COLO829 (cell line): ENCODE data around the gene BRF1.

Source experiments
- DNase-seq: peaks from one replicate; pipeline ENCODE4 v3.0.0; 2012; ENCODE audit warnings: low spot score

The BRF1 gene

DNA sequence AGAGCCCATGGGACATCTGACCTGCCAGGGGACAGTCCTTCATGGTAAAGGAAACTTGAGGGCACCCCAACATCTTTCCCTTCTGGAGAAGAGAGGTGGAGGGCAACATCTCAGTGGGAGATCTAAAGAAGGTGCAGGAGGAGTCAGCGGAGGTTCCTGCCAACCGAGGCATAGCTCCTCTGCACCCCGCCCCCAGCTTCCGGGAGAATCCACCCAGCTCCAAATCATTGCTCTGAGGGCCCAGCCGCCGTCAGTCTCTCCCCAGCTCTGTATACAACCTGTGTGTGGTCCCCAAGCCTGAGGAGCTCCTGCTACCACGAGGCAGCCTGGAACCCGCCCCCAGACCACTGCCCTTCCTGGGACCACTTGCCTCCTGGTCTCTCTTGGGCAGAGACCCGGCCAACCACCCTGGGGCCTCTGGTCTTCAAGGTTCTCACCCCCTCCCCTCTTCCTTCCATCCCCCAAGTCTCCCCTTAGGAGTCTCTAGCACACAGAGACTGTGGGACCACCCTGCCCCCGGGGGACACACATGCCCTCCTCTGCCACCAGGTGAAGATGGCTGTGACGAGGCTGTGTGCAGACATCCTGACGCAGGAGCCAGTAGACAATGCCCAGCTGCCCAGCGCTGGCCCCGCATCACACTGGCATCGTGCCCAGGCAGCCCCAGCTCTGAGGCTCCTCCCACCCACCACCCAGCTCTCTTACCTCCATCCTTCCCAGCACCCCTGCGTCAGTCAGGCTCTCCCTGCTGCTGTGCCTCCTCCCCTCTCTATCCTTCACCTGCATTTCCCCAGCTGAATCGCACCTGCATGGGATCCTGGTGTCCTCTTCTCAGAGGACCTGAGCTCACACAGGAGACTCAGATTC, 106.7 kb downstream of the BRF1 start:
- DNase-seq = no peak

DNA sequence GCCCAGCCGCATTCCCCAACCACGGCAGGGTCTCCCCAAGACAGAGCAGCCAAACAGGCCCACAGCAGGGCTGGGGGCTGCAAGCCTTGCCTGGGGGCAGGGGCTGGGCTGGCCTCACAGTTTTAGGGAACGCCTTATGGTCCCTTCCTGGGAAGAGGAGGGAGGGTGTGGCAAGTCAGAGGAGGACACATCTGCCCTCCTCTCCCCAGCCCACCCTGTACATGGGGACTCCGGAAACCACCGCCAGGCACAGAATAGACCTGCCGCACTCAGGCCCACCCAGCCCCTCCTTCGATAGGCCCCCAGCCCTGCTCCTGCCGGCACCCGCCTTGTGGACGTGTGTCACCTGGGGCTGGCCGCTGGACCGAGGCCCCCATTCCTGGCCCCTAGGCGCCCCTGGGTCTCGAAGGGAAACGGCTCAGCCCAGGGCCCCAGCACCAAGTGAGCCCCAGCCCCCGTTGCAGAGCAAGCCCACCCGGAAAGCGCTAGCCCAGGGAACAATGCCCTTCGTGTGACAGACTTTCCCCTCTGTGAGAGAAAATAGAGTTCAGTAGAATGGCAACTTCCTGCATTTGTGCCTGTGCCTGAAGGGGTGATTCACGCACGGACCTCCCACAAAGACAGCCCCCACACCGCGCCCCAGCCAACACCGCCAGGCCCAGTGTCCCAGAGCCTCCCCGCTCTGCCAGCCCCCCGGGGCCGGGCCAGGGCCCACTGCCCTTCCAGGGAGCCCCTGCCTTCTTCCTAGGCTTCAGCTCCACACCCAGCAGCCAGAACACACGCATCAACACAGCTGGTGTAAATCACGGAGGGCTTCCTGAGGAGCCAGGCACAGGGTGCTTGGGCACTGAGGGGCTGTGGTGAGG, 107.7 kb downstream of the BRF1 start:
- no peak for DNase-seq

DNA sequence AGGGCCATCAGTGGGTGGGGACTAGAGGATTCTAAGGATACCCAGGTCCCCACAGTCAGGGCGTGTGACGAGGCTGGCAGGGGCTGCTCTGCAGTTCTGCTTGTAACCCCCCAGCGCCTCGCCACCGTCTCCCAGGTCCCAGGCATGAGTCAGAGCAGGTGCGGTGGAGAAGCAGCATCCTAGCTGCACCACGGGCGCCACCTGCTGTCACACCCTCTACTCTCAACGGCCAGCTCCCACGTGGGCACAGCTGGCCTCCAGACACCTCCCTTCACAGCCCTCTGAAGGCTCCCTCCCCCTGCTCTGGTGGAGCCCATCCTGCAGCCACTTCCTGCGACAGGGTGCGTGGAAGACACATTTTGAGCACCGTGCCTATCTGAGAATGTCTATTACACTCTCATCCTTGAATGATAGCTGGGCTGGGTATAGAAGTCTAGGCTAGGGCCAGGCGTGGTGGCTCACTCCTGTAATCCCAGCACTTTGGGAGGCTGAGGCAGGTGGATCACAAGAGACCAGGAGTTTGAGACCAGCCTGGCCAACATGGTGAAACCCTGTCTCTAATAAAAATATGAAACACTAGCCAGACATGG, 112.8 kb downstream of the BRF1 start:
- no peak for DNase-seq

DNA sequence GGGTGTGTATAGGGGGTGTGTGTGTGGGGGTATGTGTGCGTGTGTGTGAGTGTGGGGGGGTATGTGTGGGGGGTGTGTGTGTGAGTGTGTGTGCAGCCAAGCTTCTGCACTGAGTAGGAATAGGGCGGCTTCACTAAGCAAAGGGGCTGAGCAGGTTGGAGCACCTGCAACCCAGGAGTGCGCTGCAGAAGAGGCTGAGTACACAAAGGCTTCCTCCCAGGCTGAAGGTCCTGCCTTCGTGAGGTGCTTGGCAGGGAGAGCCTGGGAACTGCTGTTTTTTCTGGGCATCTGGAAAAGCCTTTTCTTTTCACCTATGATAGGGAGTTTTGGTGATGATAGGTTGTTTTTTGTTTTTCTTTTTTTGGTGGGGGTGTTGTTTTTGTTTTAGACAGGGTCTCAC, 113.7 kb downstream of the BRF1 start:
- DNase-seq = no peak

DNA sequence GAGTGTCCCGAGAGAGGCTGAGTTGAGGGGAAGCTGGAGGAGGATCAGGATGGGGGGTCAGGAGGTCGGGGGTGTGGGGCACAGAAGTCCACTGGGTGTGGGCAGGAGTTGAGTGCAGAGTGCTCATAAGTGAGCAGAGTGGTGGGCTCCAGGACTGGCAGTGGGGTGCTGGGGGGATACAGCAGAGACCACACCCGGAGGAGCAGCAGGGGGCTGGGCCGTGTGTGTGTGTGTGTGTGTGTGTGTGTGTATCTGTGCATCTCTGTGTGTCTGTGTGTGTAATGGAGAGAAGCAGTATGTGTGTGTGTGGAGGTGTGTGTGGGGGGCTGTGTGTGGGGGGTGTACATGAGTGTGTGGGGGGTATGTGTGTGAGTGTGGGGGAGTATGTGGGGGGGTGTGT, 114.8 kb downstream of the BRF1 start:
- no peak for DNase-seq

DNA sequence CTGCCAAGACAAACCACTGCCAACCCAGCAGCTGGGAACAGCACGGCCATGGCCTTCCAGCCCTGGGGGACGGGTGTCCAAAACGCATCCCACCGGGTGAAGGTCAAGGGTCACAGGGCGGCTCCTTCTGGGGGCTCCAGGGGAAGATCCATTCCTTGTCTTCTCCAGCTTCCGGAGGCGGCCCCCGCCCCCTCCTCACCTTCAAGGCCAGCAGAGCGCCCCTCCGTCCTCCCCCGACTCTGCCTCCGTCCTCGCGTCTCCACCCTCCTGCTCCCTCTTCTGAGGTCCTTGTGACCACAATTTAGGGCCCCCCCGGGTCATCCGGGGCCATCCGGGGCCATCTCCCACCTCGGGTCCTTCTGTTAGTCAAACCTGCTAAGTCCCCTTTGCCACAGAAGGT, 115.8 kb downstream of the BRF1 start:
- DNase-seq = no peak

DNA sequence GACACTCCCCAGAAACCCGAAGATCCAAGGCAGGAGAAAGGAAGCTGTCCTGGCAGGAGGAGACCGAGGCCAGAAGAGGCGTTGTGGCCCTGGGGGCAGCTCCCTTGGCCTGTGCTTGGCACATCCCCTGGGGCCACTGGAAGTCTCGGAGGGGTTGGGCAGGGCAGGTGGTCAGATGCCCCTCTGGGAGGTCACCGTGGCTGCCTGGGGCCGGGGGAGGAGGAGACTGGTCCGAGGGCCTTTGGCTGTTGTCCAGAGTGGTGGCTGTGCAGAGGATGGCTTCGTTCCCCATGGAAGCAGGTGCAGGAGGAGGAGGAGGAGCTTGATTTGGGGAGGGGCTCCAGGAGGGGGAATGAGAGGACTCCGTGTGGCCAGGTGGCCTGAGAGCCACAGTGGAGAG, 116.3 kb downstream of the BRF1 start:
- DNase-seq = no peak

DNA sequence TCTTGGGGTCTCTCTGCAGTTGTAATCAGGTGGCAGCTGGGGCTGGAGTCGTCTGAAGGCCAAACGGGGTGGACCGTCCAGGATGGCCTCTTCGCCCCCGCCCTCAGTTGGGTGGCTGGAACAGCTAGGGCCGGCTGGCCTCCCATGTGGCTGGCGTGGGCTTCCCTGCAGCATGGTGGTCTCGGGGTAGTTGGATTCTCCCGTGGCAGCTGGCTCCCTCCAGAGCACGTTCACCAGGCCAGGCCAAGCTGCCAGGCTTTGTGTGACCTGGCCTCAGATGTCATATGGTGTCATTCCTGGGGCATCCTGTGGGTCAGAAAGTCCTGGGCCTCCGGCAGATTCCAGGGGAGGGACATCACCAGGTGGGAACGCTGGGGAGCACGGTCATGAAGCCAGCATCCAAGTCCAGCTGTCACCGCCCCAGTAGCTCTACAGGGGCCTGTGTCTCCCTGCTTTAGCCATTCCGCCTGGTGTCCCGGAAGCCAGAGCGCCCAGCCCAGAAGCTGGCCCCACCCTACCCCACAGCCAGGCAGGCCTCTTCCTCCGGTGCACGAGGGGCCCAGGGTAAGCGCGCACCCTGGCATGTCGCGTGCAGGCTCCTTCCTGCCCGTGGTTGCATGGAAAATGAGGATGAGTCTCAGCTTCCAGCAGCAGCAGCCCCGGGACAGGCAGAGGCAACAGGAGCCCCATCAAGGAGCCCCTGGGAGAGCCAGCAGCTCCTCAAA, 118.3 kb downstream of the BRF1 start:
- DNase-seq = no peak

DNA sequence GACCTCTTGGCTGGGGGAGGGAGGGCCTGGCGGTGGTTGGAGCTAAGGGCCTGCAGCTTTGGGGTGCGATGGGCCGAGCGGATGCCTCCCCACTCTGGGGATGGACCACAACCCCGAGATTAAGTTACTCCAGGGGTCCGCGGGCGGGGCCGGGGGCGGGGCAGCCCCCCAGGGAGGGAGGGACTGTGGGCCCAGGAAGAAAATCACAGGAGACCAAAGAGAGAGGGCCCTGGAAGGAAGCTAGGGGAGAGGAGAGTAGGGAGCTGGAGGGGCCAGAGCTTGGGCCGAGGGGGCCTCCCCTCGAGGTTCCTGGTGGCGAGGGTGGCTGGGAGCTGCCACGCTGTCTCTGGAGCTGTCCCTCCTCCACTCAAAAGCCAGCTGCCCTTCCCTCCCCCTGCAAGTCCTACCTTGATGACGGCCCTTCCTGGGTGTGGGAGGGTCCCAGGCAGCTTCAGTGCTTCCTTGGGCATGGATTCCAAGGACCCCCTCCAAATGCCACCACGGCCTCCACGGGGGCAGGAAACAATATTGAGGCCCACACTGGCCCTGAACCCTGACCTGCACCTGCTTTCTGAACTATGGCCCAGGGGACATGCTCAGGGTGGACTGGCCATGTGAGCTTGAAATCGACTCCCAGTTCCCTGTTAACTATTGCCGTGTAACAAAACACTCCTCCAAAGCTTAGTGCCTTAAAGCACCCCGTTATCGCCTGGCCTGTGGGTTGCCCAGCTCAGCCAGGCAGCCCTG, 119.1 kb downstream of the BRF1 start:
- no peak for DNase-seq

DNA sequence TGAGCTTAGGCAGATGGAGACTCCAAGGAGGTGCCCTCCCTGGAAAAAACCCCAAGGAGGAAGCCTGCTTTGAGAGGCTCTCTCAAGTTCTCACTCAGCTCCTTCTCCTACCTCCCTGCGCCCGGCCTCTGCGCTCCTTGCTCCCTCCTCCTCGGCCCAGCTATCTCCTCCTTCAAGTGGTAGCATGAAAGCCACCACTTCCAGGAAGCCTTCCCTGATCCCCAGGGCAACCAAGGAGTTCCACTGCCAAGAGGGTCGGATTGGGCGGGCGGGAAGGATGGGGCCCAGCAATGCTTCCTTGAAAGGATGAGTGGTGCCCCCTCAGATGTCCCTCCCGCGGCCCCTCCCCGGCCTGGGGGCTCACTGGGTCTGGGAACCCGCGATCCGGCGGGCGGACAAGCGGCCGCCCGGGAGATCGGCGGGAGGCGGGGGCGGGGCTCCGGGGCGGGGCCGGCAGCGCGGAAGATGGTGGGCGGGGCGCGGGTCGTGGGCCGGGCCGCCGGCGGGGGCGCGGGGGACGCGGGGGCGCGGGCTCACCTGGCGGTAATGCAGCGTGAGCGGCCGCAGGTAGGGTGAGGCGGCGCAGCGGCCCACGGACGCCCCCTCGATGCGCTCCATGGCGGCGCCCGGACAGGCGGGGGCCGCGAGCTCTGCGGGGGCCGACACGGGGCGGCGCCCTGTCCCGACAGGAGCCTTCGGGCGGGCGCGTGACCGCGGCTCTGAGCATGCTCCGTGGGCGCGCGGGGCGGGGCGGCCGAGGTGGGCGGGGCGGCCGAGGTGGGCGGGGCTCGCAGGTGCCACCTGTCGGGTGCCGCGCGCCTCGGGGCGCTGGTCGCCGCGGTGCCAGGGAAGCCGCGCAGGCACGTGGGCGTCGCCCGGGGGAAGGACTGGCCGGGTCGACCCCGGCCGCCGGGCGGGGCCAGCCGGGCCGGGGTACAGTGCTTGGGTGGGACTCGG, 119.9 kb downstream of the BRF1 start, which contains the start of gene NUDT14:
TSS of gene NUDT14 (minus strand) at position 721 of the 957 bp plus-strand sequence. CDS start at position 618, 103 bp downstream.
- DNase-seq = peak; percentile 90

DNA sequence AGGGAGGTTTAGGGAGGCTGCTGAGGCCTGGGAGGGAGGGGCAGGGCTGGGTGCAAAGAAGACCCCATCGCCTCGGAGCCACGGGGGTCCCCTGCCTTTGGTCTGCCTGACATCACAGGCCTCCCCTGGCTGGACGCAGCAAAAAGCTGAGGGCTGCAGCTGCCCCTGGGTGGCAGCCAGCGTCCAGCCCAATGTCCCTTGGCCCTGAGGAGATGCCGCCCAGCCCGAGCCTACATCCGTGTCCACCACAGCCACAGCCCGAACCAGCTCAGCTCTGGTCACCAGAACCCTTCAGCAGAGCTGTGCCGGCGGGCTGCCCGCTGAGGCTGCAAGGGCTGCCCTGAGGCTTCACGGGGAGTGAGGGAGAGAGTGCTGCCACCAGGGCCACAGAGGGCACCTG, 121.6 kb downstream of the BRF1 start:
- no peak for DNase-seq

DNA sequence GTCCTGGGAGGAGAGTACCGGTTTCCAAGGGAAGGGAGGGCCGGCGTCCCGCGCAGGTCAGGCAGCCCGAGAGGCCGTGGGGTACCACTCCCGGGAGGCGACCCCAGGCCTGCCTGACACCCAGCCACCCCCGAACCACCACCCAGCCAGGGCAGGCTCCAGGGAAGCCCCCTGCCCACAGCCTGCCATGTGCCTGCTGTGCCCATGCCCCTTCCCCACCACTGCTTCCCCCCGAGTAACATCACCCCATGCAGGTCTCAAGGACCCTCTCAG, 122.0 kb downstream of the BRF1 start:
- DNase-seq = no peak

DNA sequence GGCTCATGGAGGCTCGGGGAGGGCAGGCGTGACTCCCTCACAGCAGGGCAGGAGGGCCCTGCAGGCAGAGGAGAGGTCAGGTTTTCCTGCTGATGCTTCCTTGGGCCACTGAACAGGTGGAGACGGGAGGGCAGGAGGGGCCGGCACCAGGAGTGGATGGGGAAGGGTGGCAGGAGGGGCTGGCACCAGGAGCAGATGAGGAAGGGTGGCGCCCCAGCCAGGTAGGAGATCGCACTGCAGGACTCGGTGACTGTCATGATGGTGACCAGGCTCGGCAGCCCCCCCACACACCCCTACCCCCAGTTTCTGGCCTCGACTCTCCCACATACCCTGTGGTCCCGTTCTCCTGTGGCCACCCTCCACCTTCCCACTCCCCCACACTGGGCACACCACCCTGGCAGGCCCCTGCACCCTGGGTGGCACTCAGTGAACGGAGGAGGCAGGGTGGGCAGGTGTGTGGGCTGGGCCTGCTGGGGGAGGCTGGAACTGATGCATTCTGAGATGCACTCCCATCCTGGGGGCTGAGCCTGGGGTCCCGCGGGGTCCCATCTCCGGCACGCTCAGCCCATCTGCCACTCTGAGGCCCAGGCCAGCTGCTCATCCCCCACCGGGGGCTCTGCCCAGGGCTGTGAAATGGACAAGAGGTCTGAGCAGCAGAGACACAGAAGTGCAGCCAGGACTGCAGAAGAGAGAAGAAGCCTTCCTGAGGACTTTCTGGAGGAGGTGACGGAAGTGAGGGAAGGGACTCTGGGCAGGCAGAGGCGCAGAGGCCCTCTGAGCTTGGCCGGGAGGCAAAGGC, 122.5 kb downstream of the BRF1 start:
- DNase-seq = no peak

DNA sequence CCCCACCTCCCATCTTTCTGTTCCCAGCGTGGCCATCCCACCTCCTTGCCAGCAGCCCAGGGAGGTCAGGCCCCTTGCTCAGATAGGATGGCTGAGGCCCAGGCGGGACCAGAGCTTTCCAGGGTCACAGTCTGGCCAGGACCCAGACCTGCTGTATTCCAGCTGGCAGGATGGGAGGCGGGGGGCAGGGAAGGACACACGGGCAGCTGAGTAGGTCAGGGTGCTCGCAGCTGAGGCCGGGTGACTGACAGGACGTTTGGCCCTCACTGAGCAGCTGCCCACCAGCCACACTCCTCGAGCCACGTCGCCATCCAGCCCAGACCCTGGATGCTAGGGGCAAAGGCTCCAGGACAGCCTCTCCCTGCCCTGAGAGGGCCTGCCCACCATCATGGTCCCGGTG, 123.7 kb downstream of the BRF1 start:
- DNase-seq = no peak

DNA sequence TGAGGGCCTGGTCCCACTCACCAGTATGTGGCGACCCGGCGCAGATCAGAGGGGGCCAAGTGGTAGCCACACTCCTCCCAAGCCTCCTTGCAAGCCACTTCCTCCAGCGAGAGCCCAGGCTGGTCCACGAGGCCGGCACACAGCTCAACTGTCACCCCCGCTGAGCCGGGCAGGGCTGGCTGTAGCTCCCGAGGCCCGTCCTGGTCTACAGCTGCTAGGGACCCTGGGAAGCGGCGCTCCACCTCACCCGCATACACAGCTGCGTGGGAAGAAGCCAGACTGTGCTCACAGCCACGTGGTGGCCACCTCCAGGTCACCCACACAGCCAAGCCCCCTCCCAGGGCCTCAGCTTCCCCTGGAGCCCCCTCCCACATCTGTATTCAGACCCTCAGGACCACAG, 124.3 kb downstream of the BRF1 start:
- DNase-seq = no peak

DNA sequence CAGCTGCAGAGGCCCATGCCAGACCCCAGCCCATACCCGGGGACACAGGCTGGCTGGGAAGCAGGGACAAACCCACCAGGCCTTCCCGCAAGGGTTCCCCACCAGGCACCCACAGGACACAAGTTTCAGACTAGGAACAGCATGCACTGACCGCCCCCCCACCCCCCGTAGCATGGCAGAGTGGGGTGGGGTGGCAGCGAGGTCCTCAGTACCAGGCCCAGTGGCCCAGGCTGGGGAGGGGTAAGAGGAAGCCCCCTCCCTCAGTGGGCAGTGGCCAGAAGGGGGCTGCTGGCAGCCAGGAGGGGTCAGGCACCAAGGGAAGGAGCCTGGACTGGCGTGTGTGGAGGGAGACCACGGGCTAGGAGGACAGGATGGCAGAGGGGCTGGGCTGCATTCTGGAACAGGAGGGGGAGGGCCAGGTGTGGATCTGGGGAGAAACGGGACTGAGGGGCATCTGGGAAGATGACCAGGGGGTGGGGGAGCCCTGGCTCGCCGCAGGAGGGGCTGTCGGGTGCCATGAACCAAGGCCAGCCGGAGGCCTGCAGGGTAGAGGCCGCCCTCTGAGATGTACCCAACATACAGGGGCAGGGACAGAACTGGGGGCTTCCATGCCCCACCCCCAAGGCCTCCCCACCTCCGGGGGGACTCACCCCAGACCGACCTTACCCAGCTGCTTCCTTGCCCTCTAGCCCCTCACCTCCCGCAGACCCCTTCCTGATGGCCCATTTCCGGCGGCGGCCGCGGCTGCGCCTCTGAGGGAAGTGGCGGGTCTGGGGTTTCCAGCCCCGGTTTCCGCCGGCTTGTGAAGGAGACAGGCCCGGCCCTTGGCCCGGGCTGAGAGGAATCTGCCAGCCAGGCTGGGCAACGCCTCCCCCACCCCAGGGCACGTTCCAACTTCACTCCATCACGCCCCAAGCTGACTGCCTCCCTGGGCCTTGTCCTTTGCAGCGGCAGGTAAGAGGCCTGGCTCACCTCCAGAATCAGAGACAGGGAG, 126.6 kb downstream of the BRF1 start:
- no peak for DNase-seq

DNA sequence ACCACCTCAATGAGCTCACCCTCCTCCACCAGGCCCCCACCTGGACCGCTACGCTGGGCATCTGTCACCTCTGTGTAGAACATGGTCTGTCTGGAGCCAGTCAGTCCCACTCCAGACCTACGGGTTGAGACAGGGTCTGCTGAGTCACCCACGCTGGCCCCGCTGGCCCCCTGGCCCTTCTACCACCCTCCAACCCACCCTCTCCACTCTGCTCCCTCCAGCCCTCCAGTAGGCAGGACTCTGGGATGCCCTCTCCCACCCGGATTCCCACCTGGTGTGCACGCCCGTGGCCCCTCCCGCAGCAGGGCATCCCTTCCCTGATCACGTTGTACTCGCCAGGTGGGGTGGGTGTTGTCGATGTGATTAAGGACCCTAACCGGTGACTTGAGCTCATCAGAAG, 127.7 kb downstream of the BRF1 start:
- no peak for DNase-seq

DNA sequence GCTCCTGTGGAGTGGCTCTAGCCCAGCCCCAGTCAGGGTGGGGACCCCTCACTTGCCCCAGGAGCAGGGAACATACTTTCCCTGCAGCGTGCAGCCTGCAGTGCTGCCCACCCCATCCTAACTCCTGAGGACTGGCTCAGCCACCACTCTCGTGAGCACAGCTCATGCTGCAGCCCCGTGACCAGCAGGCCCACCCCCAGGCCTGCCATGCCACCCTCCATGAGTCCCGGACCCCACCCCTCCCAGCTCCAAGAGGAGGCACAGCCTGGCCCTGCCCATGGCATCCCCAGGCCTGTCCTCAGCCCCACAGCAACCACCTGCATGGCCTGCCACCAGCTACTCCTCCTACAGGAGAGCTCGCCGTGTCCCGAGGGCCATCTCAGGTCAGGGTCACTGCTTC, 128.3 kb downstream of the BRF1 start:
- DNase-seq = no peak
